OCI-LY1 (cell line): Measurements from ENCODE around the gene CTSC.

Experiments used
- CTCF ChIP-seq: fragments of 200-600 bp; sonication (generic), shearing (Covaris generic); IDR thresholded peaks from 2 replicates; pipeline ENCODE4 v1.5.1; 2017; ENCODE audit warnings: mild to moderate bottlenecking, antibody characterized with exemption, low read length, moderate library complexity, mixed read lengths
- EZH2 ChIP-seq: fragments of 200-600 bp; sonication (generic), shearing (Covaris generic); IDR thresholded peaks from 2 replicates; pipeline ENCODE4 v1.8.0; 2017; ENCODE audit warnings: borderline replicate concordance, mixed run types, mild to moderate bottlenecking, antibody characterized with exemption, low read length, moderate library complexity, mixed read lengths

- TF ChIP-seq CTCF: no peak
- no peak for TF ChIP-seq EZH2
Measured at GRCh38 chr11:88320149-88320559, 17.4 kb downstream of the CTSC start.
